Large intestine (tissue), 3 donors: ENCODE measurements around the gene SGSM1. TPM values are rescaled to one million over a fixed set of nuclear protein-coding genes. Genes with fewer than 3 reads are reported as not detected.
"Not testable (repeated sequence)": the region's sequence is repeated elsewhere in the genome, so short reads cannot be mapped to it uniquely, and the experiment has no call there.

Experiments
- DNase-seq, 2 donors: peaks; one replicate each; pipeline versions ENCODE4 v3.0.0 to v3.0.0-alpha.2; 2013
- H3K27ac ChIP-seq: one replicate; pipeline ENCODE4 v1.5.1; 2013; ENCODE audit warnings: low read length
- H3K27me3 ChIP-seq: 2 replicates; pipeline ENCODE4 v1.6.1; 2013; ENCODE audit warnings: low read length; ENCODE audit not compliant: control insufficient read depth, insufficient read depth
- H3K36me3 ChIP-seq: 2 replicates; pipeline ENCODE4 v1.6.1; 2013; ENCODE audit warnings: low read length; ENCODE audit not compliant: control insufficient read depth, insufficient read depth
- H3K4me1 ChIP-seq: one replicate; pipeline ENCODE4 v1.6.1; 2013; ENCODE audit warnings: low read length; ENCODE audit not compliant: control insufficient read depth, insufficient read depth
- H3K4me3 ChIP-seq: one replicate; pipeline ENCODE4 v1.5.1; 2013; ENCODE audit warnings: low read length
- H3K9me3 ChIP-seq: one replicate; pipeline ENCODE4 v1.6.1; 2013; ENCODE audit warnings: mild to moderate bottlenecking, low read depth, low read length, moderate library complexity; ENCODE audit not compliant: control insufficient read depth
- whole genome bisulfite sequencing: methylation state at CpG from one replicate; pipeline ENCODE4 v1.1.5; 2013; ENCODE audit warnings: low lambda C conversion rate; ENCODE audit not compliant: insufficient coverage; 5-methylcytosine and 5-hydroxymethylcytosine counted together
- polyA plus RNA-seq: library from polyadenylated mRNA; unstranded; fragments of 120-200 nt; gene quantifications from one replicate; pipeline ENCODE4 v1.2.1, GENCODE V29; 2013

SGSM1 gene
- polyA plus RNA-seq, 1 donor = 7.2 TPM

- not testable (repeated sequence) for H3K9me3 ChIP-seq, H3K27me3 ChIP-seq, H3K4me1 ChIP-seq, H3K27ac ChIP-seq, H3K36me3 ChIP-seq, DNase-seq, H3K4me3 ChIP-seq
- WGBS = no CpG with 5 or more reads among the region's 8 CpGs
These were observed 31.5 kb downstream of the SGSM1 start for GRCh38 chr22:24837517-24837916.

GRCh38 chr22:24841261-24841660, 35.2 kb downstream of the SGSM1 start:
- Histone ChIP-seq H3K9me3 (no peaks in the 10 kb centered on the region), H3K4me1 (no peaks in the 10 kb centered on the region), H3K27ac (no peak overlapping the region), H3K36me3 (peaks cover 2% of the 10 kb centered on the region), H3K4me3 (no peak overlapping the region), H3K27me3 (no peaks in the 10 kb centered on the region)
- WGBS = no CpG with 5 or more reads among the region's 1 CpG
- no peak for DNase-seq

- Histone ChIP-seq H3K27me3 (no peaks in the 10 kb centered on the region), H3K36me3 (peaks cover 7% of the 10 kb centered on the region), H3K4me1 (no peaks in the 10 kb centered on the region), H3K4me3 (no peak overlapping the region), H3K27ac (no peak overlapping the region), H3K9me3 (no peaks in the 10 kb centered on the region)
- no peak for DNase-seq
- no CpG with 5 or more reads among the region's 3 CpGs for WGBS
These were observed 37.0 kb downstream of the SGSM1 start for GRCh38 chr22:24843048-24843447.

- no peak for DNase-seq
- H3K9me3 ChIP-seq = no peaks in the 10 kb centered on the region
- H3K4me3 ChIP-seq = no peak overlapping the region
- no peaks in the 10 kb centered on the region for H3K4me1 ChIP-seq
- peaks cover 7% of the 10 kb centered on the region for H3K36me3 ChIP-seq
- H3K27ac ChIP-seq = no peak overlapping the region
- no peaks in the 10 kb centered on the region for H3K27me3 ChIP-seq
- WGBS = 80% methylated on average over 1 of the region's 13 CpGs
These were observed 39.3 kb downstream of the SGSM1 start for GRCh38 chr22:24845041-24845898.

- H3K4me1 ChIP-seq = peaks cover 4% of the 10 kb centered on the region
- H3K36me3 ChIP-seq = peaks cover 7% of the 10 kb centered on the region
- no peaks in the 10 kb centered on the region for H3K9me3 ChIP-seq
- H3K4me3 ChIP-seq = no peak overlapping the region
- H3K27ac ChIP-seq = no peak overlapping the region
- no peak for DNase-seq
- 100% methylated on average over 3 of the region's 14 CpGs for WGBS
- H3K27me3 ChIP-seq = no peaks in the 10 kb centered on the region
These were observed 41.5 kb downstream of the SGSM1 start for GRCh38 chr22:24847490-24847889.

GRCh38 chr22:24848559-24849168, 42.7 kb downstream of the SGSM1 start:
- H3K4me3 ChIP-seq = no peak overlapping the region
- no peaks in the 10 kb centered on the region for H3K27me3 ChIP-seq
- WGBS = no CpG with 5 or more reads among the region's 4 CpGs
- no peak overlapping the region for H3K27ac ChIP-seq
- H3K4me1 ChIP-seq = peaks cover 4% of the 10 kb centered on the region
- no peak for DNase-seq
- no peaks in the 10 kb centered on the region for H3K9me3 ChIP-seq
- peaks cover 7% of the 10 kb centered on the region for H3K36me3 ChIP-seq

GRCh38 chr22:24855794-24856193, 49.8 kb downstream of the SGSM1 start:
- Histone ChIP-seq H3K36me3 (peaks cover 22% of the 10 kb centered on the region), H3K9me3 (no peaks in the 10 kb centered on the region), H3K4me1 (peaks cover 4% of the 10 kb centered on the region), H3K27me3 (no peaks in the 10 kb centered on the region), H3K27ac (no peak overlapping the region), H3K4me3 (no peak overlapping the region)
- 89% methylated on average over 3 of the region's 3 CpGs for WGBS
- DNase-seq = no peak

GRCh38 chr22:24857576-24857975, 51.6 kb downstream of the SGSM1 start:
- H3K4me1 ChIP-seq = no peaks in the 10 kb centered on the region
- H3K9me3 ChIP-seq = no peaks in the 10 kb centered on the region
- H3K27ac ChIP-seq = no peak overlapping the region
- no peak overlapping the region for H3K4me3 ChIP-seq
- no peak for DNase-seq
- 100% methylated on average over 1 of the region's 2 CpGs for WGBS
- H3K36me3 ChIP-seq = peaks cover 24% of the 10 kb centered on the region
- no peaks in the 10 kb centered on the region for H3K27me3 ChIP-seq

GRCh38 chr22:24859587-24859986, 53.6 kb downstream of the SGSM1 start:
- 75% methylated on average over 2 of the region's 9 CpGs for WGBS
- no peak for DNase-seq
- Histone ChIP-seq H3K27me3 (no peaks in the 10 kb centered on the region), H3K9me3 (no peaks in the 10 kb centered on the region), H3K4me1 (no peaks in the 10 kb centered on the region), H3K4me3 (no peak overlapping the region), H3K27ac (no peak overlapping the region), H3K36me3 (peaks cover 29% of the 10 kb centered on the region)

GRCh38 chr22:24865508-24865907, 59.5 kb downstream of the SGSM1 start:
- H3K27me3 ChIP-seq = no peaks in the 10 kb centered on the region
- H3K36me3 ChIP-seq = peaks cover 10% of the 10 kb centered on the region
- no peaks in the 10 kb centered on the region for H3K4me1 ChIP-seq
- H3K27ac ChIP-seq = no peak overlapping the region
- no peaks in the 10 kb centered on the region for H3K9me3 ChIP-seq
- no peak for DNase-seq
- no peak overlapping the region for H3K4me3 ChIP-seq
- no CpG with 5 or more reads among the region's 4 CpGs for WGBS
